GM23338 (cell line): ENCODE measurements around the gene SS18. TPM values are rescaled to one million over a fixed set of nuclear protein-coding genes. Genes with fewer than 3 reads are reported as not detected.

Source experiments
- ATAC-seq: fragments of 200-7000 bp; cut with Tn5 transposase; 3 replicates; pipeline ENCODE4 v1.9.1; 2020
- DNase-seq: peaks from one replicate; pipeline ENCODE4 v3.0.0-alpha.2; 2015; ENCODE audit warnings: low spot score
- H2AFZ ChIP-seq: fragments of 200-600 bp; sonication (generic); 2 replicates; pipeline ENCODE4 v1.8.0; 2016; ENCODE audit warnings: antibody characterized with exemption, mild to moderate bottlenecking, moderate library complexity
- H3F3A ChIP-seq: fragments of 200-600 bp; sonication (generic); replicated peaks from 2 replicates; pipeline ENCODE4 v1.8.0; 2017; ENCODE audit warnings: antibody characterized with exemption, mixed run types, low read depth
- H3K27ac ChIP-seq: fragments of 200-600 bp; sonication (generic); 2 replicates; pipeline ENCODE4 v1.6.1; 2016; ENCODE audit warnings: low read depth
- H3K27me3 ChIP-seq: fragments of 200-600 bp; sonication (generic); 2 replicates; pipeline ENCODE4 v1.8.0; 2016; ENCODE audit warnings: mild to moderate bottlenecking, mixed run types, moderate library complexity; ENCODE audit not compliant: insufficient read depth
- H3K36me3 ChIP-seq: fragments of 200-600 bp; sonication (generic); 2 replicates; pipeline ENCODE4 v1.8.0; 2016; ENCODE audit warnings: mild to moderate bottlenecking; ENCODE audit not compliant: insufficient read depth
- H3K4me1 ChIP-seq: fragments of 200-600 bp; sonication (generic); 2 replicates; pipeline ENCODE4 v1.8.0; 2016; ENCODE audit warnings: mild to moderate bottlenecking, moderate library complexity; ENCODE audit not compliant: insufficient read depth
- H3K4me2 ChIP-seq: fragments of 200-600 bp; sonication (generic); 2 replicates; pipeline ENCODE4 v1.7.1; 2017; ENCODE audit warnings: mixed run types
- H3K4me3 ChIP-seq: fragments of 200-600 bp; sonication (generic); 2 replicates; pipeline ENCODE4 v1.6.1; 2016; ENCODE audit warnings: mixed run types
- H3K79me2 ChIP-seq: fragments of 200-600 bp; sonication (generic); replicated peaks from 2 replicates; pipeline ENCODE4 v1.8.0; 2017; ENCODE audit warnings: mild to moderate bottlenecking; ENCODE audit not compliant: insufficient read depth
- H3K9me2 ChIP-seq: fragments of 200-600 bp; sonication (generic); 2 replicates; pipeline ENCODE4 v1.8.0; 2017; ENCODE audit not compliant: insufficient read depth
- H4K20me1 ChIP-seq: fragments of 200-600 bp; sonication (generic); replicated peaks from 2 replicates; pipeline ENCODE4 v1.8.0; 2017; ENCODE audit warnings: mild to moderate bottlenecking; ENCODE audit not compliant: insufficient read depth
- H3K27ac Mint-ChIP-seq: 2 replicates; pipeline ENCODE4 v1.8.0; 2020; ENCODE audit warnings: inconsistent platforms, mild to moderate bottlenecking, moderate library complexity, mixed read lengths
- H3K27me3 Mint-ChIP-seq: 3 replicates; pipeline ENCODE4 v1.8.0; 2022; ENCODE audit warnings: low read depth, mild to moderate bottlenecking, moderate library complexity, mixed read lengths, inconsistent platforms; ENCODE audit not compliant: insufficient read depth, poor library complexity
- H3K36me3 Mint-ChIP-seq: 3 replicates; pipeline ENCODE4 v1.8.0; 2021; ENCODE audit warnings: low read depth, mild to moderate bottlenecking, inconsistent platforms, moderate library complexity, mixed read lengths
- H3K4me1 Mint-ChIP-seq: 3 replicates; pipeline ENCODE4 v1.8.0; 2020; ENCODE audit warnings: mild to moderate bottlenecking, inconsistent platforms, mixed read lengths
- H3K4me3 Mint-ChIP-seq: 3 replicates; pipeline ENCODE4 v1.8.0; 2021; ENCODE audit warnings: moderate library complexity, mild to moderate bottlenecking, inconsistent platforms, mixed read lengths
- H3K9me3 Mint-ChIP-seq: 3 replicates; pipeline ENCODE4 v1.8.0; 2020; ENCODE audit warnings: moderate library complexity, mild to moderate bottlenecking, inconsistent platforms, mixed read lengths
- CREB1 ChIP-seq: fragments of 250-450 bp; sonication (Bioruptor Pico); IDR thresholded peaks from 2 replicates; pipeline ENCODE4 v1.5.0; 2020; ENCODE audit warnings: low read depth, mild to moderate bottlenecking, moderate library complexity
- EZH2 ChIP-seq: fragments of 200-600 bp; sonication (generic); IDR thresholded peaks from one replicate; pipeline ENCODE4 v1.8.0; 2017; ENCODE audit warnings: antibody characterized with exemption, mild to moderate bottlenecking, low read depth; ENCODE audit not compliant: unreplicated experiment
- EZH2phosphoT487 ChIP-seq: fragments of 200-600 bp; sonication (generic); IDR thresholded peaks from one replicate; pipeline ENCODE4 v1.8.1; 2018; ENCODE audit warnings: antibody characterized with exemption; ENCODE audit not compliant: unreplicated experiment
- JUNB ChIP-seq: IDR thresholded peaks from one replicate; pipeline ENCODE4 v1.6.1; 2016; ENCODE audit warnings: antibody characterized with exemption; ENCODE audit not compliant: unreplicated experiment
- NANOG ChIP-seq: IDR thresholded peaks from 2 replicates; pipeline ENCODE4 v1.6.1; 2016; ENCODE audit warnings: antibody characterized with exemption, borderline replicate concordance
- POLR2AphosphoS5 ChIP-seq: IDR thresholded peaks from 2 replicates; pipeline ENCODE4 v1.6.1; 2016; ENCODE audit warnings: antibody characterized with exemption, low read depth
- STAT1 ChIP-seq: IDR thresholded peaks from one replicate; pipeline ENCODE4 v1.6.1; 2016; ENCODE audit warnings: antibody characterized with exemption; ENCODE audit not compliant: unreplicated experiment
- ZNF114 ChIP-seq: fragments of 250-450 bp; sonication (Bioruptor Pico); IDR thresholded peaks from 2 replicates; pipeline ENCODE4 v1.5.0; 2020; ENCODE audit warnings: mild to moderate bottlenecking, moderate library complexity
- ZNF331 ChIP-seq: fragments of 250-450 bp; sonication (Bioruptor Pico); IDR thresholded peaks from 2 replicates; pipeline ENCODE4 v1.5.0; 2020; ENCODE audit warnings: low read depth, mild to moderate bottlenecking, moderate library complexity
- polyA plus RNA-seq: library from polyadenylated mRNA; unstranded; fragments of >200 nt; fragmentation: Nextera tagmentation; extraction: Ambion mirVana; gene quantifications from 2 replicates; pipeline ENCODE4 v1.2.1, GENCODE V29; 2016
- total RNA-seq: library from RNA; depleted of rRNA; stranded (reverse); fragments of >200 nt; shearing (Covaris generic); gene quantifications from 2 replicates; pipeline ENCODE4 v1.2.3, GENCODE V29; 2014
- TF ChIP-seq, protein P1 (sequence below), 2 experiments: fragments of 200-600 bp in 1 of 2; sonication (generic) in 1 of 2; conservative IDR thresholded peaks; 2 replicates each; pipeline versions ENCODE4 v1.5.1 to v1.6.1; 2016 to 2017; ENCODE audit warnings: antibody characterized with exemption in 2 of 2, low read depth in 2 of 2, mild to moderate bottlenecking in 2 of 2, moderate library complexity in 1 of 2
- TF ChIP-seq, protein P2 (sequence below): IDR thresholded peaks from 2 replicates; pipeline ENCODE4 v1.6.1; 2016; ENCODE audit warnings: antibody characterized with exemption
- TF ChIP-seq, protein P3 (sequence below): fragments of 250-450 bp; sonication (Bioruptor Pico); IDR thresholded peaks from 2 replicates; pipeline ENCODE4 v1.5.0; 2020; ENCODE audit warnings: mild to moderate bottlenecking, moderate library complexity

SS18 gene
- total and polyA plus RNA-seq, 2 experiments from 2014 or later: 41.3 to 148 TPM

DNA sequence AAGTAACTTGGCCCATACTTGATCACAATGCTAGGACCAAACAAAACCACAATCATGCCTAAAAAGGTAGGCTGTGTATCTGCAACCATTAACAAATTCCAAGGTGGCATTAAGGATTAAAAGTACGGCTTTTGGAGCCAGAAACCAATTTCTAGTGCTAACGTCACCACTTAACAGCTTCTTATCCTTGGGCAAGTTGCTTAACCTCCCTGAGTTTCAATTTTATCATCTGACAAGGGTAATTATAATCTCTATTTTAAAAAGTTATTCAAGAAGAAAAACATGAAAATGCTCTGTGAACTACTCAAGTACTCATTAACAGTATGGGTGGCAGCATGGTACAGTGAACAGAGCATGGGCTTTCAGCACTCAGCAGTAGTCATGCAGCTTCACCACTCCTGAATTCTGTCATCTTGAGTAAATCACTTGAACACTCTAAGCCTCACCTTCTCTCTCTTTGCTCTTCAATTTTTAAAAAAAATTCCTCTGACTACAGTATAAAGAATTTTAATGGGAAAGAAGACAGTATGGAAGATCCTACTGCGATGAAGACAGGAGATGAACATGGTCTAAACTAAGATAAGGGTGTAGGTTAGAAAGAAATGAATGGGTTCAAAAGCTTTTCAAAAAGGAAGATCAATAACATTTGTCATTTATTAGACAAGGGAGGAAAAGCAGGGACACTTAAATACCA lies 69.2 kb downstream of the SS18 start:
- H3F3A ChIP-seq: no peaks in the 10 kb centered on the region
- Mint-ChIP-seq H3K9me3 (no peaks in the 10 kb centered on the region), H3K27me3 (no peaks in the 10 kb centered on the region), H3K4me3 (no peak overlapping the region), H3K27ac (no peak overlapping the region), H3K36me3 (peaks cover 52% of the 10 kb centered on the region), H3K4me1 (peaks cover 19% of the 10 kb centered on the region)
- H3K79me2 ChIP-seq: 0 out of 2 replicates have a peak, but pooled peaks cover 10% of the 10 kb centered on the region
- H3K4me2 ChIP-seq: no peak overlapping the region
- no peak overlapping the region for H2AFZ ChIP-seq
- TF ChIP-seq EZH2: no peak
- no peaks in the 10 kb centered on the region for H4K20me1 ChIP-seq
- peaks cover 12% of the 10 kb centered on the region; the same call in 1 of the 2 replicates for H3K4me1 ChIP-seq
- H3K27me3 ChIP-seq: no peaks in the 10 kb centered on the region
- ATAC-seq (no peak), DNase-seq (no peak)
- no peak overlapping the region for H3K27ac ChIP-seq
- 0 out of 2 replicates have a peak, but pooled peaks cover 21% of the 10 kb centered on the region for H3K36me3 ChIP-seq
- H3K4me3 ChIP-seq: no peak overlapping the region
- H3K9me2 ChIP-seq: no peaks in the 10 kb centered on the region

DNA sequence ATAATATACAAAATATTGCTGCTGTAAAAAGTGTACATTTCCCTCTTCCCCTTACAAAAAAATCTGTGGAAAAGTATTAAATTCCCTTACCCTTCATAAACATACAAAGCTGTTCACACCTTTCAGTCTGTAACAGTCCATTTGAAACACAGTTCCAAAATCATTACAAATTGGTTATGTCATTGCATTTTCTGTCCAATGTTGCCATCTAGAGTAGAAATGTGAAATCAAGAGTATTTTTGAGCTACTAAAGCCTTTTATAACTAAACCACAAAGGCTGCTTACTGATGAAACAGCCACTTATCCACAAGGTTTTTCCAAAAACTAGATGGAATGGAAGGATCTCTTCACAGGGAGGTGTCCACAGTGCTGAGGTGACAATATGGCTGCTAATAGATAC lies 72.5 kb downstream of the SS18 start:
- no peak overlapping the region for H3K4me3 ChIP-seq
- H3K36me3 ChIP-seq: 0 out of 2 replicates have a peak, but pooled peaks cover 21% of the 10 kb centered on the region
- H2AFZ ChIP-seq: no peak overlapping the region
- DNase-seq (no peak), ATAC-seq (no peak)
- Mint-ChIP-seq H3K9me3 (no peaks in the 10 kb centered on the region), H3K4me1 (peaks cover 10% of the 10 kb centered on the region; the same call in 2 of the 3 replicates), H3K27ac (no peak overlapping the region), H3K36me3 (peaks cover 42% of the 10 kb centered on the region), H3K27me3 (no peaks in the 10 kb centered on the region), H3K4me3 (no peak overlapping the region)
- H3K79me2 ChIP-seq: no peaks in the 10 kb centered on the region
- no peaks in the 10 kb centered on the region for H3K9me2 ChIP-seq
- H4K20me1 ChIP-seq: no peaks in the 10 kb centered on the region
- no peak overlapping the region for H3K27ac ChIP-seq
- peaks cover 7% of the 10 kb centered on the region; the same call in 1 of the 2 replicates for H3K4me1 ChIP-seq
- H3F3A ChIP-seq: no peaks in the 10 kb centered on the region
- H3K27me3 ChIP-seq: no peaks in the 10 kb centered on the region
- no peak overlapping the region for H3K4me2 ChIP-seq
- TF ChIP-seq ZNF114 (CRISPR knock-in tag) (no peak), POLR2AphosphoS5 (no peak), EZH2 (no peak), ZNF331 (CRISPR knock-in tag) (no peak), JUNB (no peak), STAT1 (no peak), NANOG (no peak), CREB1 (CRISPR knock-in tag) (no peak), EZH2phosphoT487 (no peak)
- TF ChIP-seq, protein P1, sequence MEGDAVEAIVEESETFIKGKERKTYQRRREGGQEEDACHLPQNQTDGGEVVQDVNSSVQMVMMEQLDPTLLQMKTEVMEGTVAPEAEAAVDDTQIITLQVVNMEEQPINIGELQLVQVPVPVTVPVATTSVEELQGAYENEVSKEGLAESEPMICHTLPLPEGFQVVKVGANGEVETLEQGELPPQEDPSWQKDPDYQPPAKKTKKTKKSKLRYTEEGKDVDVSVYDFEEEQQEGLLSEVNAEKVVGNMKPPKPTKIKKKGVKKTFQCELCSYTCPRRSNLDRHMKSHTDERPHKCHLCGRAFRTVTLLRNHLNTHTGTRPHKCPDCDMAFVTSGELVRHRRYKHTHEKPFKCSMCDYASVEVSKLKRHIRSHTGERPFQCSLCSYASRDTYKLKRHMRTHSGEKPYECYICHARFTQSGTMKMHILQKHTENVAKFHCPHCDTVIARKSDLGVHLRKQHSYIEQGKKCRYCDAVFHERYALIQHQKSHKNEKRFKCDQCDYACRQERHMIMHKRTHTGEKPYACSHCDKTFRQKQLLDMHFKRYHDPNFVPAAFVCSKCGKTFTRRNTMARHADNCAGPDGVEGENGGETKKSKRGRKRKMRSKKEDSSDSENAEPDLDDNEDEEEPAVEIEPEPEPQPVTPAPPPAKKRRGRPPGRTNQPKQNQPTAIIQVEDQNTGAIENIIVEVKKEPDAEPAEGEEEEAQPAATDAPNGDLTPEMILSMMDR (conservative IDR thresholded peaks at IDR 0.05; ENCODE audit: low read depth in 2 of 2): no peak
- TF ChIP-seq, protein P2, sequence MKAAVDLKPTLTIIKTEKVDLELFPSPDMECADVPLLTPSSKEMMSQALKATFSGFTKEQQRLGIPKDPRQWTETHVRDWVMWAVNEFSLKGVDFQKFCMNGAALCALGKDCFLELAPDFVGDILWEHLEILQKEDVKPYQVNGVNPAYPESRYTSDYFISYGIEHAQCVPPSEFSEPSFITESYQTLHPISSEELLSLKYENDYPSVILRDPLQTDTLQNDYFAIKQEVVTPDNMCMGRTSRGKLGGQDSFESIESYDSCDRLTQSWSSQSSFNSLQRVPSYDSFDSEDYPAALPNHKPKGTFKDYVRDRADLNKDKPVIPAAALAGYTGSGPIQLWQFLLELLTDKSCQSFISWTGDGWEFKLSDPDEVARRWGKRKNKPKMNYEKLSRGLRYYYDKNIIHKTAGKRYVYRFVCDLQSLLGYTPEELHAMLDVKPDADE: no peak
- TF ChIP-seq, protein P3, sequence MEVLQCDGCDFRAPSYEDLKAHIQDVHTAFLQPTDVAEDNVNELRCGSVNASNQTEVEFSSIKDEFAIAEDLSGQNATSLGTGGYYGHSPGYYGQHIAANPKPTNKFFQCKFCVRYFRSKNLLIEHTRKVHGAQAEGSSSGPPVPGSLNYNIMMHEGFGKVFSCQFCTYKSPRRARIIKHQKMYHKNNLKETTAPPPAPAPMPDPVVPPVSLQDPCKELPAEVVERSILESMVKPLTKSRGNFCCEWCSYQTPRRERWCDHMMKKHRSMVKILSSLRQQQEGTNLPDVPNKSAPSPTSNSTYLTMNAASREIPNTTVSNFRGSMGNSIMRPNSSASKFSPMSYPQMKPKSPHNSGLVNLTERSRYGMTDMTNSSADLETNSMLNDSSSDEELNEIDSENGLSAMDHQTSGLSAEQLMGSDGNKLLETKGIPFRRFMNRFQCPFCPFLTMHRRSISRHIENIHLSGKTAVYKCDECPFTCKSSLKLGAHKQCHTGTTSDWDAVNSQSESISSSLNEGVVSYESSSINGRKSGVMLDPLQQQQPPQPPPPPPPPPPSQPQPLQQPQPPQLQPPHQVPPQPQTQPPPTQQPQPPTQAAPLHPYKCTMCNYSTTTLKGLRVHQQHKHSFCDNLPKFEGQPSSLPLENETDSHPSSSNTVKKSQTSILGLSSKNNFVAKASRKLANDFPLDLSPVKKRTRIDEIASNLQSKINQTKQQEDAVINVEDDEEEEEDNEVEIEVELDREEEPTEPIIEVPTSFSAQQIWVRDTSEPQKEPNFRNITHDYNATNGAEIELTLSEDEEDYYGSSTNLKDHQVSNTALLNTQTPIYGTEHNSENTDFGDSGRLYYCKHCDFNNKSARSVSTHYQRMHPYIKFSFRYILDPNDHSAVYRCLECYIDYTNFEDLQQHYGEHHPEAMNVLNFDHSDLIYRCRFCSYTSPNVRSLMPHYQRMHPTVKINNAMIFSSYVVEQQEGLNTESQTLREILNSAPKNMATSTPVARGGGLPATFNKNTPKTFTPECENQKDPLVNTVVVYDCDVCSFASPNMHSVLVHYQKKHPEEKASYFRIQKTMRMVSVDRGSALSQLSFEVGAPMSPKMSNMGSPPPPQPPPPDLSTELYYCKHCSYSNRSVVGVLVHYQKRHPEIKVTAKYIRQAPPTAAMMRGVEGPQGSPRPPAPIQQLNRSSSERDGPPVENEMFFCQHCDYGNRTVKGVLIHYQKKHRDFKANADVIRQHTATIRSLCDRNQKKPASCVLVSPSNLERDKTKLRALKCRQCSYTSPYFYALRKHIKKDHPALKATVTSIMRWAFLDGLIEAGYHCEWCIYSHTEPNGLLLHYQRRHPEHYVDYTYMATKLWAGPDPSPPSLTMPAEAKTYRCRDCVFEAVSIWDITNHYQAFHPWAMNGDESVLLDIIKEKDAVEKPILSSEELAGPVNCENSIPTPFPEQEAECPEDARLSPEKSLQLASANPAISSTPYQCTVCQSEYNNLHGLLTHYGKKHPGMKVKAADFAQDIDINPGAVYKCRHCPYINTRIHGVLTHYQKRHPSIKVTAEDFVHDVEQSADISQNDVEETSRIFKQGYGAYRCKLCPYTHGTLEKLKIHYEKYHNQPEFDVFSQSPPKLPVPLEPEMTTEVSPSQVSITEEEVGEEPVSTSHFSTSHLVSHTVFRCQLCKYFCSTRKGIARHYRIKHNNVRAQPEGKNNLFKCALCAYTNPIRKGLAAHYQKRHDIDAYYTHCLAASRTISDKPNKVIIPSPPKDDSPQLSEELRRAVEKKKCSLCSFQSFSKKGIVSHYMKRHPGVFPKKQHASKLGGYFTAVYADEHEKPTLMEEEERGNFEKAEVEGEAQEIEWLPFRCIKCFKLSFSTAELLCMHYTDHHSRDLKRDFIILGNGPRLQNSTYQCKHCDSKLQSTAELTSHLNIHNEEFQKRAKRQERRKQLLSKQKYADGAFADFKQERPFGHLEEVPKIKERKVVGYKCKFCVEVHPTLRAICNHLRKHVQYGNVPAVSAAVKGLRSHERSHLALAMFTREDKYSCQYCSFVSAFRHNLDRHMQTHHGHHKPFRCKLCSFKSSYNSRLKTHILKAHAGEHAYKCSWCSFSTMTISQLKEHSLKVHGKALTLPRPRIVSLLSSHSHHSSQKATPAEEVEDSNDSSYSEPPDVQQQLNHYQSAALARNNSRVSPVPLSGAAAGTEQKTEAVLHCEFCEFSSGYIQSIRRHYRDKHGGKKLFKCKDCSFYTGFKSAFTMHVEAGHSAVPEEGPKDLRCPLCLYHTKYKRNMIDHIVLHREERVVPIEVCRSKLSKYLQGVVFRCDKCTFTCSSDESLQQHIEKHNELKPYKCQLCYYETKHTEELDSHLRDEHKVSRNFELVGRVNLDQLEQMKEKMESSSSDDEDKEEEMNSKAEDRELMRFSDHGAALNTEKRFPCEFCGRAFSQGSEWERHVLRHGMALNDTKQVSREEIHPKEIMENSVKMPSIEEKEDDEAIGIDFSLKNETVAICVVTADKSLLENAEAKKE: no peak
